Endothelial cell of umbilical vein (primary cell): ENCODE measurements around the gene CCNC. TPM values are rescaled to one million over a fixed set of nuclear protein-coding genes. Genes with fewer than 3 reads are reported as not detected.
A peak's percentile ranks its signal among the peaks of the same experiment; 100 is the strongest.

Source experiments
- BruUV-seq: library from RNA; stranded (reverse); fragments of 400-500 nt; replicated peaks from 2 replicates; lab custom pipeline; 2021; lab: Mats Ljungman, UMichigan
- CTCF ChIA-PET: fragments of 300-600, 350-600 bp; sonication (Branson Sonifier 250); formaldehyde crosslinking; loops from one replicate; lab custom pipeline; 2021; ENCODE audit warnings: antibody characterized with exemption, inconsistent platforms; lab: Charles Lee
- POLR2A ChIA-PET: fragments of 300-600, 350-600 bp; sonication (Branson Sonifier 250); formaldehyde crosslinking; loops from one replicate; lab custom pipeline; 2021; ENCODE audit warnings: antibody characterized with exemption, inconsistent platforms; lab: Charles Lee
- DNase-seq: peaks from one replicate; pipeline ENCODE4 v3.0.0-alpha.2; 2011; ENCODE audit warnings: low read depth, low spot score
- FAIRE-seq: peaks from 2 replicates; lab custom pipeline; 2011; peaks lifted over from hg19 to GRCh38; lab: Jason Lieb, UNC
- H2AFZ ChIP-seq: 2 replicates; pipeline ENCODE4 v1.6.0; 2012; ENCODE audit warnings: low read depth, low read length, control low read depth, inconsistent platforms
- H3K27ac ChIP-seq: 2 replicates; pipeline ENCODE4 v1.5.1; 2011; ENCODE audit warnings: low read depth, mild to moderate bottlenecking, control low read depth, low read length, moderate library complexity; ENCODE audit not compliant: insufficient read depth
- H3K27me3 ChIP-seq, 2 experiments: 2 replicates each; pipeline versions ENCODE4 v1.6.0 to v1.6.1; 2011; ENCODE audit warnings: low read length in 2 of 2, mixed read lengths in 1 of 2; ENCODE audit not compliant: control insufficient read depth in 2 of 2, insufficient read depth in 2 of 2
- H3K36me3 ChIP-seq, 2 experiments: 2 replicates in 1 of 2; 3 replicates in 1 of 2; pipeline ENCODE4 v1.5.1; 2011; ENCODE audit warnings: low read length in 2 of 2, mild to moderate bottlenecking in 1 of 2, moderate library complexity in 1 of 2; ENCODE audit not compliant: control insufficient read depth in 2 of 2, insufficient read depth in 2 of 2; ENCODE audit errors: extremely low read depth in 1 of 2
- H3K4me1 ChIP-seq: 3 replicates; pipeline ENCODE4 v1.5.1; 2011; ENCODE audit warnings: mild to moderate bottlenecking, low read length; ENCODE audit not compliant: control insufficient read depth, insufficient read depth; ENCODE audit errors: extremely low read depth
- H3K4me2 ChIP-seq: 2 replicates; pipeline ENCODE4 v1.6.1; 2011; ENCODE audit warnings: low read length, control low read depth, mixed read lengths; ENCODE audit not compliant: insufficient read depth
- H3K4me3 ChIP-seq, 3 experiments: fragments of 200-600 bp in 1 of 3; sonication (generic), shearing (Covaris generic) in 1 of 3; replicated peaks in 1 of 3; 2 replicates each; pipeline ENCODE4 v1.5.1; 2011 to 2016; ENCODE audit warnings: control low read depth in 3 of 3, low read length in 3 of 3, mild to moderate bottlenecking in 2 of 3, inconsistent platforms in 1 of 3, low read depth in 1 of 3, moderate library complexity in 1 of 3; ENCODE audit not compliant: insufficient read depth in 1 of 3
- H3K79me2 ChIP-seq: 2 replicates; pipeline ENCODE4 v1.6.0; 2012; ENCODE audit warnings: low read length, inconsistent platforms; ENCODE audit not compliant: control insufficient read depth, insufficient read depth
- H3K9ac ChIP-seq: replicated peaks from 2 replicates; pipeline ENCODE3; 2011; ENCODE audit warnings: low read length, control low read depth; ENCODE audit not compliant: insufficient read depth; ENCODE audit errors: extremely low read depth
- H3K9me1 ChIP-seq: replicated peaks from 3 replicates; pipeline ENCODE4 v1.6.0; 2011; ENCODE audit warnings: mild to moderate bottlenecking, low read length; ENCODE audit not compliant: control insufficient read depth, insufficient read depth; ENCODE audit errors: extremely low read depth
- H3K9me3 ChIP-seq: replicated peaks from 2 replicates; pipeline ENCODE4 v1.5.1; 2012; ENCODE audit warnings: low read length, inconsistent platforms; ENCODE audit not compliant: control insufficient read depth, insufficient read depth
- H4K20me1 ChIP-seq: replicated peaks from 2 replicates; pipeline ENCODE3; 2011; ENCODE audit warnings: mild to moderate bottlenecking, low read length; ENCODE audit not compliant: control insufficient read depth, insufficient read depth; ENCODE audit errors: extremely low read depth
- EZH2 ChIP-seq: IDR thresholded peaks from 2 replicates; pipeline ENCODE4 v1.6.1; 2012; ENCODE audit warnings: borderline replicate concordance, low read depth, mild to moderate bottlenecking, moderate library complexity, low read length, inconsistent platforms; ENCODE audit not compliant: severe bottlenecking
- FOS ChIP-seq: IDR thresholded peaks from 2 replicates; pipeline ENCODE4 v1.6.1; 2011; ENCODE audit warnings: mild to moderate bottlenecking, low read length, moderate library complexity, borderline replicate concordance; ENCODE audit not compliant: insufficient read depth
- GATA2 ChIP-seq: IDR thresholded peaks from 2 replicates; pipeline ENCODE4 v1.7.0; 2011; ENCODE audit warnings: low read depth, mild to moderate bottlenecking, moderate library complexity, mixed read lengths, low read length; ENCODE audit not compliant: insufficient read length, insufficient read depth
- JUN ChIP-seq: IDR thresholded peaks from 2 replicates; pipeline ENCODE4 v1.6.1; 2011; ENCODE audit warnings: borderline replicate concordance, low read depth; ENCODE audit not compliant: insufficient read length, insufficient read depth
- MYC ChIP-seq: IDR thresholded peaks from one replicate; pipeline ENCODE4 v1.6.1; 2011; ENCODE audit warnings: mild to moderate bottlenecking, low read depth, low read length
- POLR2A ChIP-seq: IDR thresholded peaks from 2 replicates; pipeline ENCODE4 v1.6.1; 2012; ENCODE audit warnings: low read depth, mild to moderate bottlenecking, control low read depth, low read length
- POLR2AphosphoS5 ChIP-seq: IDR thresholded peaks from 2 replicates; pipeline ENCODE4 v1.6.1; 2012; ENCODE audit warnings: low read depth, mild to moderate bottlenecking, control low read depth, low read length, moderate library complexity; ENCODE audit not compliant: insufficient read depth
- dilution Hi-C: fragments of 300-500 bp; cut with MboI; formaldehyde crosslinking; loops from one replicate; pipeline ENCODE4 v1.15.0; 2019; ENCODE audit warnings: low sequenced_read_pairs; ENCODE audit not compliant: extremely low pct_ligation_motif_present
- intact Hi-C: fragments of 100-400 bp; cut with micrococcal nuclease; formaldehyde crosslinking; loops from one replicate; pipeline ENCODE4 v1.10.0; 2022
- polyA plus RNA-seq, 4 experiments: library from polyadenylated mRNA; depleted of rRNA in 3 of 4; stranded (reverse) in 3 of 4; unstranded in 1 of 4; fragments of >200 nt; gene quantifications; 2 replicates each; pipeline versions ENCODE4 v1.2.1 to v1.2.3, GENCODE V29; 2011 to 2012; ENCODE audit warnings: missing spikeins in 1 of 4
- total RNA-seq: library from RNA; stranded (reverse); gene quantifications from 2 replicates; pipeline ENCODE4 v1.2.3, GENCODE V29; 2021
- TF ChIP-seq, protein P1 (sequence below): IDR thresholded peaks from 2 replicates; pipeline ENCODE4 v1.6.1; 2011; ENCODE audit not compliant: insufficient read depth, insufficient read length
- TF ChIP-seq, protein P2 (sequence below), 2 donors: IDR thresholded peaks; 1 replicate in 1 of 2; 2 replicates in 1 of 2; pipeline ENCODE4 v1.5.1; 2011; ENCODE audit warnings: low read length in 2 of 2, mild to moderate bottlenecking in 2 of 2, moderate library complexity in 2 of 2, control low read depth in 1 of 2, inconsistent platforms in 1 of 2, low read depth in 1 of 2; ENCODE audit not compliant: insufficient read depth in 1 of 2; ENCODE audit errors: extremely low read depth in 1 of 2

CCNC gene
- total and polyA plus RNA-seq, 2 donors (not counting 3 experiments of a cell fraction or from before 2014, with no cell fraction given): 18.2 to 53.5 TPM

DNA sequence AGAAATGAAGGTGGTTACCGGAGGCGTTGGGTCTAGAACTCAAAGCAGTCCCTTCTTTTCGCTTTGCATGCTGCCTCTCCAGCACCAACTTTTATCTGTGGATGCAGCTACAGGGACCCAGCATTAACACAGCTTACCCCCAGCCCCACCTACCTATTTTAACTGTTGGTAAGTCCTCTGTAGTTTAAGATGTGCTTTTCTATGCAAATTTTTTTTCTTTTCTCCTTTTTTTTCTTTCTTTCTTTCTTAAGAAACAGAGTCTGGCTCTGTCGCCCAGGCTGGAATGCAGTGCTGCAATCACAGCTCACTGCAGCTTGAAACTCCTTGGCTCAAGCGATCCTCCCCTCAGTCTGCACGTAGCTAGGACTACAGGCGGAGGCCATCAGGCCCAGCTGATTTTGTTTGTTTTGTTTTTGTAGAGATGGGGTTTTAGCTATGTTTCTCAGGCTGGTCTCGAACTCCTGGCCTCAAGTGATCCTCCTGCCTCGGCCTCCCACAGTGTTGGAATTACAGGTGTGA lies 46.8 kb downstream of the CCNC start:
- TF ChIP-seq POLR2A (no peak), MYC (no peak), FOS (no peak), EZH2 (no peak), JUN (no peak), GATA2 (no peak), POLR2AphosphoS5 (no peak)
- TF ChIP-seq, protein P1, sequence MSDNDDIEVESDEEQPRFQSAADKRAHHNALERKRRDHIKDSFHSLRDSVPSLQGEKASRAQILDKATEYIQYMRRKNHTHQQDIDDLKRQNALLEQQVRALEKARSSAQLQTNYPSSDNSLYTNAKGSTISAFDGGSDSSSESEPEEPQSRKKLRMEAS: no peak
- TF ChIP-seq, protein P2, sequence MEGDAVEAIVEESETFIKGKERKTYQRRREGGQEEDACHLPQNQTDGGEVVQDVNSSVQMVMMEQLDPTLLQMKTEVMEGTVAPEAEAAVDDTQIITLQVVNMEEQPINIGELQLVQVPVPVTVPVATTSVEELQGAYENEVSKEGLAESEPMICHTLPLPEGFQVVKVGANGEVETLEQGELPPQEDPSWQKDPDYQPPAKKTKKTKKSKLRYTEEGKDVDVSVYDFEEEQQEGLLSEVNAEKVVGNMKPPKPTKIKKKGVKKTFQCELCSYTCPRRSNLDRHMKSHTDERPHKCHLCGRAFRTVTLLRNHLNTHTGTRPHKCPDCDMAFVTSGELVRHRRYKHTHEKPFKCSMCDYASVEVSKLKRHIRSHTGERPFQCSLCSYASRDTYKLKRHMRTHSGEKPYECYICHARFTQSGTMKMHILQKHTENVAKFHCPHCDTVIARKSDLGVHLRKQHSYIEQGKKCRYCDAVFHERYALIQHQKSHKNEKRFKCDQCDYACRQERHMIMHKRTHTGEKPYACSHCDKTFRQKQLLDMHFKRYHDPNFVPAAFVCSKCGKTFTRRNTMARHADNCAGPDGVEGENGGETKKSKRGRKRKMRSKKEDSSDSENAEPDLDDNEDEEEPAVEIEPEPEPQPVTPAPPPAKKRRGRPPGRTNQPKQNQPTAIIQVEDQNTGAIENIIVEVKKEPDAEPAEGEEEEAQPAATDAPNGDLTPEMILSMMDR (IDR thresholded peaks at IDR 0.05; ENCODE audit: extremely low read depth in 1 of 2, insufficient read depth in 1 of 2, low read depth in 1 of 2, low read length in 2 of 2): no peak
- Histone ChIP-seq H3K4me1 (peaks cover 2% of the 10 kb centered on the region), H2AFZ (peak overlapping the region; percentile 92), H3K36me3 (no peaks in the 10 kb centered on the region), H3K4me2 (peak overlapping the region; percentile 72), H3K79me2 (peaks cover 9% of the 10 kb centered on the region), H4K20me1 (no peaks in the 10 kb centered on the region), H3K9me3 (no peaks in the 10 kb centered on the region), H3K27ac (peak overlapping the region; percentile 69), H3K9ac (peak overlapping the region; percentile 92), H3K9me1 (no peaks in the 10 kb centered on the region), H3K27me3 (no peaks in the 10 kb centered on the region), H3K4me3 (peak overlapping the region; percentile 70 to 88 (median 87))
- ChIA-PET CTCF (interaction anchor here (0.7 to 2.3 kb wide), 7 partner anchors 9 to 225 kb away, joined by 3 to 9 read pairs (median 3); no protein-coding TSS in a partner anchor), POLR2A (interaction anchor here (1.2 kb wide), 1 partner anchor 9 kb away, joined by 5 read pairs; no protein-coding TSS in a partner anchor)
- BruUV-seq: no TSS peak
- intact Hi-C loops: loop anchor here (1.0 to 2.0 kb wide), 3 partner anchors 47 to 91 kb away; partner anchors contain the start of gene CCNC
- no peak for DNase-seq
- peak; percentile 81 for FAIRE-seq
- dilution Hi-C loops: no loop called here
